A549 (cell line): ENCODE data around the gene OGFR. TPM values are rescaled to one million over a fixed set of nuclear protein-coding genes. Genes with fewer than 3 reads are reported as not detected.
"Not testable (repeated sequence)": the region's sequence is repeated elsewhere in the genome, so short reads cannot be mapped to it uniquely, and the experiment has no call there.

Experiments used
- ATAC-seq, 2 experiments: fragments of 200-7000 bp in 1 of 2; fragments of >200 bp in 1 of 2; cut with Nextera tagmentation in 1 of 2; cut with Tn5 transposase in 1 of 2; 3 replicates each; pipeline versions ENCODE4 v1.8.0 to v1.9.1; 2018 to 2020; ENCODE audit warnings: mild to moderate bottlenecking in 1 of 2, moderate library complexity in 1 of 2
- CTCF ChIA-PET: fragments of 300-600 bp; sonication (Branson Sonifier 250); formaldehyde crosslinking; extraction: SDS; loops from one replicate; lab custom pipeline; 2021; ENCODE audit warnings: antibody characterized with exemption, inconsistent platforms; lab: Yijun Ruan, JAX
- POLR2A ChIA-PET: fragments of 350-600 bp; formaldehyde crosslinking; extraction: SDS; loops from one replicate; lab custom pipeline; 2021; ENCODE audit warnings: antibody characterized with exemption, inconsistent platforms; lab: Yijun Ruan, JAX
- DNase-seq, 2 experiments: peaks; one replicate each; pipeline versions ENCODE4 v3.0.0 to v3.0.0-alpha.2; 2011 to 2016; ENCODE audit warnings: low read depth in 1 of 2, low spot score in 1 of 2
- FAIRE-seq: peaks from 2 replicates; lab custom pipeline; 2011; peaks lifted over from hg19 to GRCh38; lab: Jason Lieb, UNC
- H3K27ac ChIP-seq, 2 experiments: fragments of >200 bp; sonication (Bioruptor Twin); formaldehyde crosslinking; 3 replicates each; pipeline ENCODE4 v1.5.1; 2016 to 2017
- H3K4me1 ChIP-seq: fragments of >200 bp; sonication (Bioruptor Twin); formaldehyde crosslinking; 3 replicates; pipeline ENCODE4 v1.6.1; 2016
- H3K4me2 ChIP-seq: fragments of >200 bp; sonication (Bioruptor Twin); formaldehyde crosslinking; 3 replicates; pipeline ENCODE4 v1.6.1; 2016
- H3K4me3 ChIP-seq: fragments of >200 bp; sonication (Bioruptor Twin); formaldehyde crosslinking; 3 replicates; pipeline ENCODE4 v1.5.1; 2016
- H3K9me3 ChIP-seq: fragments of >200 bp; sonication (Bioruptor Twin); formaldehyde crosslinking; 3 replicates; pipeline ENCODE4 v1.6.1; 2016
- BHLHE40 ChIP-seq: IDR thresholded peaks from 2 replicates; pipeline ENCODE4 v1.6.1; 2012; ENCODE audit warnings: low read depth, low read length, inconsistent platforms
- CBX2 ChIP-seq: fragments of 200-600 bp; sonication (generic); IDR thresholded peaks from 2 replicates; pipeline ENCODE4 v1.6.1; 2016; ENCODE audit warnings: low read depth, mild to moderate bottlenecking, borderline replicate concordance
- CBX8 ChIP-seq: fragments of 200-600 bp; sonication (generic); IDR thresholded peaks from 2 replicates; pipeline ENCODE4 v1.6.1; 2016
- EP300 ChIP-seq, 2 experiments: fragments of >200 bp; sonication (Bioruptor Twin); formaldehyde crosslinking; IDR thresholded peaks; 2 replicates in 1 of 2; 3 replicates in 1 of 2; pipeline ENCODE4 v1.6.1; 2016 to 2017
- ESRRA ChIP-seq: fragments of 150-350 bp; IDR thresholded peaks from 2 replicates; pipeline ENCODE4 v1.6.1; 2014; ENCODE audit warnings: mild to moderate bottlenecking, low read length, borderline replicate concordance
- HEYL ChIP-seq: fragments of 250-450 bp; sonication (Bioruptor Pico); IDR thresholded peaks from 2 replicates; pipeline ENCODE4 v1.8.0; 2021; ENCODE audit warnings: mild to moderate bottlenecking, moderate library complexity
- HOXB5 ChIP-seq: fragments of 250-450 bp; sonication (Bioruptor Pico); IDR thresholded peaks from 2 replicates; pipeline ENCODE4 v1.5.0; 2020; ENCODE audit warnings: mild to moderate bottlenecking, moderate library complexity
- MYC ChIP-seq: IDR thresholded peaks from 2 replicates; pipeline ENCODE4 v1.6.1; 2012; ENCODE audit warnings: mild to moderate bottlenecking, inconsistent platforms, low read length, improper control_type of control experiment, borderline replicate concordance
- NPAS2 ChIP-seq: fragments of 250-450 bp; sonication (Bioruptor Pico); IDR thresholded peaks from 2 replicates; pipeline ENCODE4 v1.8.0; 2022; ENCODE audit warnings: mild to moderate bottlenecking, moderate library complexity, borderline replicate concordance
- RCOR1 ChIP-seq: fragments of 150-350 bp; IDR thresholded peaks from 2 replicates; pipeline ENCODE4 v1.6.1; 2014; ENCODE audit warnings: antibody characterized with exemption, low read length, low read depth
- REST ChIP-seq: fragments of 200-600 bp; sonication (generic); IDR thresholded peaks from 2 replicates; pipeline ENCODE4 v1.6.1; 2016; ENCODE audit warnings: antibody characterized with exemption, mild to moderate bottlenecking, moderate library complexity
- RFX5 ChIP-seq: fragments of 450-650 bp; IDR thresholded peaks from 2 replicates; pipeline ENCODE4 v1.7.1; 2014; ENCODE audit warnings: antibody characterized with exemption, mild to moderate bottlenecking, moderate library complexity
- TFCP2L1 ChIP-seq: fragments of 250-450 bp; sonication (Bioruptor Pico); IDR thresholded peaks from 2 replicates; pipeline ENCODE4 v1.5.0; 2021; ENCODE audit warnings: mild to moderate bottlenecking
- WGBS: methylation state at CpG from one replicate; pipeline ENCODE4 v1.1.6; 2017; ENCODE audit errors: missing lambda C conversion rate; 5-methylcytosine and 5-hydroxymethylcytosine counted together
- polyA plus RNA-seq, 4 experiments: library from polyadenylated mRNA; depleted of rRNA in 3 of 4; stranded (reverse); fragments of >200 nt; fragmentation: RNase III in 1 of 4; extraction: RNeasy Plus Mini Kit Qiagen cat#74134 plus additional on column Dnase treatment in 1 of 4; gene quantifications; 2 replicates in 3 of 4; 3 replicates in 1 of 4; pipeline ENCODE4 v1.2.3, GENCODE V29; 2011 to 2017
- TF ChIP-seq, protein P1 (sequence below): IDR thresholded peaks from 2 replicates; pipeline ENCODE4 v1.6.1; 2012
- TF ChIP-seq, protein P2 (sequence below): fragments of >200 bp; sonication (Bioruptor Twin); formaldehyde crosslinking; IDR thresholded peaks from 3 replicates; pipeline ENCODE4 v1.6.1; 2016

Gene OGFR
- polyA plus RNA-seq, 2 of the 4 experiments (the other 2 are of a cell fraction): 15.9 to 35.6 TPM

DNA sequence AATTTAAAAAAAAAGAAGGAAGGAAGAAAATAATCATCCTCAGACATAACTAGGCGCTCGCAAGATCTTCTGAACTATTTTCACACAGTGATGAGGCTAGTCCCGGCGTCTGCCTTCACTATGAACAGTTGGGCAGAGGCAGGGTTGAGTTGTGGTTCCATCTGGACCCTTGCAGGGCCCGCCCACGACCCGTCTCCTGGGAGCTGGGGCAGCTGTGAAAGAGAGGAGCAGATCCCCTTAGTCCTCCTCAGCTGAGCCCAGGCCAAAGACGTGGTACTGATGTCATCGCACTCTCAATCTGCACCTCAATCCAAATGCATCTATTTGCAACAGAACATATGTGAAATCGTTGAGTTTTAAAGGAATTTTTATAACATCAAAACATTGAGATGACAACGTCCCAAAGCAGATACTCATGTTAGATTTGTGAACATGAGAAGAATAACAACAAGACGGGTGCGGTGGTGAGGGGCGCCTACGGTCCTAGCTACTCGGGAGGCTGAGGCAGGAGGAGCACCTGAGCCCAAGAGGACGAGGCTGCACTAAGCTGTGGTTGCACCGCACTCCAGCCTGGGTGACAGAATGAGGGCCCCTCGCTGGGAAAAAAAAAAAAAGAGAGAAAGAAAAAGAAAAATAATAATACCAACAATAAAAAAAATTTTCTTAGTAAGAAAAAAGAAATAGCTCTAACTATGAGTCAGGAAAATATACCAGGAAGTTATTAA lies 41.7 kb downstream of the OGFR start:
- Histone ChIP-seq H3K4me1 (no peaks in the 10 kb centered on the region), H3K4me2 (no peak overlapping the region), H3K27ac (no peak overlapping the region), H3K9me3 (no peaks in the 10 kb centered on the region), H3K4me3 (no peak overlapping the region)
- FAIRE-seq (no peak), DNase-seq (no peak), ATAC-seq (no peak)
- TF ChIP-seq RCOR1 (no peak), ESRRA (no peak), REST (no peak), EP300 (IDR thresholded peaks at IDR 0.05) (no peak)
- TF ChIP-seq, protein P1, sequence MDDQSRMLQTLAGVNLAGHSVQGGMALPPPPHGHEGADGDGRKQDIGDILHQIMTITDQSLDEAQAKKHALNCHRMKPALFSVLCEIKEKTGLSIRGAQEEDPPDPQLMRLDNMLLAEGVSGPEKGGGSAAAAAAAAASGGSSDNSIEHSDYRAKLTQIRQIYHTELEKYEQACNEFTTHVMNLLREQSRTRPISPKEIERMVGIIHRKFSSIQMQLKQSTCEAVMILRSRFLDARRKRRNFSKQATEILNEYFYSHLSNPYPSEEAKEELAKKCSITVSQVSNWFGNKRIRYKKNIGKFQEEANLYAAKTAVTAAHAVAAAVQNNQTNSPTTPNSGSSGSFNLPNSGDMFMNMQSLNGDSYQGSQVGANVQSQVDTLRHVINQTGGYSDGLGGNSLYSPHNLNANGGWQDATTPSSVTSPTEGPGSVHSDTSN: no peak
- WGBS: 89% methylated on average over 19 of the region's 19 CpGs
- ChIA-PET POLR2A (interaction anchor here (0.7 kb wide), 1 partner anchor 174 kb away, joined by 3 read pairs; no protein-coding TSS in a partner anchor), CTCF (interaction anchor here (0.6 to 2.9 kb wide), 14 partner anchors 8 to 391 kb away, joined by 3 to 17 read pairs (median 4); no protein-coding TSS in a partner anchor)

GRCh38 chr20:62848917-62849316 lies 44.3 kb downstream of the OGFR start:
- 92% methylated on average over 7 of the region's 7 CpGs for WGBS
- not testable (repeated sequence) for FAIRE-seq
- CTCF ChIA-PET: interaction anchor here (0.6 to 1.6 kb wide), 3 partner anchors 11 to 41 kb away, joined by 3 to 7 read pairs (median 3); no protein-coding TSS in a partner anchor

GRCh38 chr20:62849431-62849830 lies 44.8 kb downstream of the OGFR start:
- CTCF ChIA-PET: interaction anchor here (0.6 to 1.4 kb wide), 3 partner anchors 12 to 1236 kb away, joined by 3 to 7 read pairs (median 3); no protein-coding TSS in a partner anchor
- FAIRE-seq: no peak
- DNase-seq: no peak
- H3K9me3 ChIP-seq: no peaks in the 10 kb centered on the region
- no peak overlapping the region for H3K4me3 ChIP-seq
- no peaks in the 10 kb centered on the region for H3K4me1 ChIP-seq
- TF ChIP-seq CBX2 (no peak), MYC (no peak), NPAS2 (CRISPR knock-in tag) (no peak), HOXB5 (CRISPR knock-in tag) (no peak), RFX5 (no peak), HEYL (CRISPR knock-in tag) (no peak), CBX8 (no peak), TFCP2L1 (no peak), ESRRA (no peak), BHLHE40 (no peak)
- TF ChIP-seq, protein P2, sequence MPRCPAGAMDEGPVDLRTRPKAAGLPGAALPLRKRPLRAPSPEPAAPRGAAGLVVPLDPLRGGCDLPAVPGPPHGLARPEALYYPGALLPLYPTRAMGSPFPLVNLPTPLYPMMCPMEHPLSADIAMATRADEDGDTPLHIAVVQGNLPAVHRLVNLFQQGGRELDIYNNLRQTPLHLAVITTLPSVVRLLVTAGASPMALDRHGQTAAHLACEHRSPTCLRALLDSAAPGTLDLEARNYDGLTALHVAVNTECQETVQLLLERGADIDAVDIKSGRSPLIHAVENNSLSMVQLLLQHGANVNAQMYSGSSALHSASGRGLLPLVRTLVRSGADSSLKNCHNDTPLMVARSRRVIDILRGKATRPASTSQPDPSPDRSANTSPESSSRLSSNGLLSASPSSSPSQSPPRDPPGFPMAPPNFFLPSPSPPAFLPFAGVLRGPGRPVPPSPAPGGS: no peak
- POLR2A ChIA-PET: no interaction called here
- no peak for ATAC-seq
- no peak overlapping the region for H3K27ac ChIP-seq
- H3K4me2 ChIP-seq: no peak overlapping the region

More at GRCh38 chr20:62848917-62849316, 44.3 kb downstream of the OGFR start:
- POLR2A ChIA-PET, H3K4me1 ChIP-seq, H3K27ac ChIP-seq, H3K9me3 ChIP-seq, DNase-seq, H3K4me3 ChIP-seq, H3K4me2 ChIP-seq, ATAC-seq: not testable (repeated sequence)
